Measurements from ENCODE around the gene SFMBT2. TPM values are rescaled to one million over a fixed set of nuclear protein-coding genes. Genes with fewer than 3 reads are reported as not detected.

SFMBT2 gene
- polyA plus RNA-seq, 1 experiment, result 0.06 TPM

- ChIA-PET POLR2A (no interaction called here), CTCF (no interaction called here)
- no peaks in the 10 kb centered on the region for H3K36me3 ChIP-seq (ENCODE audit: control insufficient read depth, insufficient read depth, low read length)
- no peak for DNase-seq (ENCODE audit: low read depth)
- TF ChIP-seq, protein P1, sequence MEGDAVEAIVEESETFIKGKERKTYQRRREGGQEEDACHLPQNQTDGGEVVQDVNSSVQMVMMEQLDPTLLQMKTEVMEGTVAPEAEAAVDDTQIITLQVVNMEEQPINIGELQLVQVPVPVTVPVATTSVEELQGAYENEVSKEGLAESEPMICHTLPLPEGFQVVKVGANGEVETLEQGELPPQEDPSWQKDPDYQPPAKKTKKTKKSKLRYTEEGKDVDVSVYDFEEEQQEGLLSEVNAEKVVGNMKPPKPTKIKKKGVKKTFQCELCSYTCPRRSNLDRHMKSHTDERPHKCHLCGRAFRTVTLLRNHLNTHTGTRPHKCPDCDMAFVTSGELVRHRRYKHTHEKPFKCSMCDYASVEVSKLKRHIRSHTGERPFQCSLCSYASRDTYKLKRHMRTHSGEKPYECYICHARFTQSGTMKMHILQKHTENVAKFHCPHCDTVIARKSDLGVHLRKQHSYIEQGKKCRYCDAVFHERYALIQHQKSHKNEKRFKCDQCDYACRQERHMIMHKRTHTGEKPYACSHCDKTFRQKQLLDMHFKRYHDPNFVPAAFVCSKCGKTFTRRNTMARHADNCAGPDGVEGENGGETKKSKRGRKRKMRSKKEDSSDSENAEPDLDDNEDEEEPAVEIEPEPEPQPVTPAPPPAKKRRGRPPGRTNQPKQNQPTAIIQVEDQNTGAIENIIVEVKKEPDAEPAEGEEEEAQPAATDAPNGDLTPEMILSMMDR (IDR thresholded peaks at IDR 0.05; ENCODE audit: insufficient read depth, low read depth, low read length), result no peak
- no peaks in the 10 kb centered on the region for H3K27me3 ChIP-seq (ENCODE audit: control insufficient read depth, insufficient read depth, low read length)
- no peak overlapping the region for H3K4me3 ChIP-seq (ENCODE audit: low read depth, low read length)
Measured at GRCh38 chr10:7285522-7286322, 125.1 kb downstream of the SFMBT2 start.

DNA sequence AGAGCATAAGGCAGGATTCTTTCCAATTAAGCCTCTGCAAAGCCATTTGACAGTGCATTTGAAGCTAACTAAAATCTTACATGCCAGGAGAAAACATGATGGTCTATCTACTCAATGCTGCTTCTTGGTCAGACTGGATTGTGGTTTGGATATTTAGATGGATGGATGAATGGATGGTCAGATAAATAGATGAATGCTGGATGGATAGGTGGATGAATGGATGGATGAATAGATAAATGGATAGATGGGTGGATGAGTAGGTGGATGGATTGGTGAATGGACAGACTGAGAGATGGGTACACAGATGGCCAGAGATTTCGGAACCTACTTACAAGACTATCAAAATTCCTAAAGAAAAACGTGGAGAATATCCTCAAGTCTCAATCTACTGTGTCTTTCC is 127.6 kb downstream of the SFMBT2 start:
- ChIA-PET POLR2A (no interaction called here), CTCF (no interaction called here)

DNA sequence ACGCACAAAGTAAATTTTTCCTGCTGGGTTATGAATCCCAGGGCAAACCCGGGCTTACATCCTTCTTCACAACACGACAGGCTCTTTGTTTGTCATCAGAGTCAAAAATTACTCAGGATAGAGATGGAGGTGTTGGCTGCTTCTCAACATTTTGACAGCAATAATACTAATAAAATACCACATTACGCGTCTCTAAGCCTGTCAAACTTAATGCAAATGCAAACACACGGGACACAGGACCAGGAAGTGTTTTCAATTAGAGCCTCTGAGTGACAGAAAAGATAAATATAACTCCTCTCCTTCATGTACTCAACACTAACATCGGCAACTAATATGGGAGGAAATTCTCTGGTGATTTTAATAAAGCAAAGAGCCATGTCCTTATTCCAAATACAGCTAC is 128.4 kb downstream of the SFMBT2 start:
- TF ChIP-seq, protein P1 (IDR thresholded peaks at IDR 0.05; ENCODE audit: insufficient read depth, low read depth, low read length), result no peak
- Histone ChIP-seq H3K27me3 (ENCODE audit: control insufficient read depth, insufficient read depth, low read length) (no peaks in the 10 kb centered on the region), H3K36me3 (ENCODE audit: control insufficient read depth, insufficient read depth, low read length) (no peaks in the 10 kb centered on the region), H3K4me3 (ENCODE audit: low read depth, low read length) (no peak overlapping the region)
- DNase-seq (ENCODE audit: low read depth), result no peak
- POLR2A ChIA-PET, result no interaction called here
- CTCF ChIA-PET, result no interaction called here

More for the DNA sequence above, 127.6 kb downstream of the SFMBT2 start:
- Histone ChIP-seq H3K4me3 (ENCODE audit: low read depth, low read length) (no peak overlapping the region), H3K36me3 (ENCODE audit: control insufficient read depth, insufficient read depth, low read length) (no peaks in the 10 kb centered on the region), H3K27me3 (ENCODE audit: control insufficient read depth, insufficient read depth, low read length) (no peaks in the 10 kb centered on the region)
- TF ChIP-seq, protein P1 (IDR thresholded peaks at IDR 0.05; ENCODE audit: insufficient read depth, low read depth, low read length), result no peak
- DNase-seq (ENCODE audit: low read depth), result no peak

- POLR2A ChIA-PET, result no interaction called here
- no peaks in the 10 kb centered on the region for H3K27me3 ChIP-seq (ENCODE audit: control insufficient read depth, insufficient read depth, low read length)
- CTCF ChIA-PET, result interaction anchor here (1.4 kb wide), 1 partner anchor 14 kb away, joined by 4 read pairs; no protein-coding TSS in a partner anchor
- DNase-seq (ENCODE audit: low read depth), result no peak
- no peaks in the 10 kb centered on the region for H3K36me3 ChIP-seq (ENCODE audit: control insufficient read depth, insufficient read depth, low read length)
- no peak overlapping the region for H3K4me3 ChIP-seq (ENCODE audit: low read depth, low read length)
- TF ChIP-seq, protein P1 (IDR thresholded peaks at IDR 0.05; ENCODE audit: insufficient read depth, low read depth, low read length), result no peak
Measured at GRCh38 chr10:7281429-7281828, 129.4 kb downstream of the SFMBT2 start.

- DNase-seq (ENCODE audit: low read depth), result no peak
- TF ChIP-seq, protein P1 (IDR thresholded peaks at IDR 0.05; ENCODE audit: insufficient read depth, low read depth, low read length), result no peak
- H3K4me3 ChIP-seq (ENCODE audit: low read depth, low read length), result no peak overlapping the region
- ChIA-PET POLR2A (no interaction called here), CTCF (no interaction called here)
- no peaks in the 10 kb centered on the region for H3K27me3 ChIP-seq (ENCODE audit: control insufficient read depth, insufficient read depth, low read length)
- H3K36me3 ChIP-seq (ENCODE audit: control insufficient read depth, insufficient read depth, low read length), result no peaks in the 10 kb centered on the region
Measured at GRCh38 chr10:7279303-7279702, 131.5 kb downstream of the SFMBT2 start.
